PC-9 (cell line): ENCODE results near the gene CCNA2. TPM values are rescaled to one million over a fixed set of nuclear protein-coding genes. Genes with fewer than 3 reads are reported as not detected.

Source experiments
- BruUV-seq: library from RNA; stranded (reverse); fragments of 400-500 nt; replicated peaks from 2 replicates; lab custom pipeline; 2021; lab: Mats Ljungman, UMichigan
- CTCF ChIA-PET: fragments of 300-600 bp; sonication (Branson Sonifier 250); formaldehyde crosslinking; loops from one replicate; lab custom pipeline; 2022; ENCODE audit warnings: antibody characterized with exemption; lab: Charles Lee
- POLR2A ChIA-PET: fragments of 300-600 bp; sonication (Branson Sonifier 250); formaldehyde crosslinking; loops from one replicate; lab custom pipeline; 2022; ENCODE audit warnings: antibody characterized with exemption; ENCODE audit not compliant: unreplicated experiment; lab: Charles Lee
- DNase-seq, 2 experiments: peaks; one replicate each; pipeline versions ENCODE4 v3.0.0 to v3.0.0-alpha.2; 2015 to 2022; ENCODE audit warnings: mixed read lengths in 1 of 2
- H2AFZ ChIP-seq: fragments of 200-600 bp; sonication (generic); 2 replicates; pipeline ENCODE4 v1.8.1; 2017; ENCODE audit warnings: antibody characterized with exemption
- H3F3A ChIP-seq: fragments of 200-600 bp; sonication (generic); 2 replicates; pipeline ENCODE4 v1.8.1; 2017; ENCODE audit warnings: antibody characterized with exemption, mild to moderate bottlenecking, low read depth; ENCODE audit not compliant: insufficient read depth
- H3K27ac ChIP-seq: fragments of 200-600 bp; sonication (generic); 2 replicates; pipeline ENCODE4 v1.6.1; 2016; ENCODE audit warnings: mixed run types
- H3K27me3 ChIP-seq: fragments of 200-600 bp; sonication (generic); 2 replicates; pipeline ENCODE4 v1.6.1; 2016; ENCODE audit warnings: low read depth, mixed run types; ENCODE audit not compliant: insufficient read depth
- H3K36me3 ChIP-seq: fragments of 200-600 bp; sonication (generic); 2 replicates; pipeline ENCODE4 v1.6.1; 2016; ENCODE audit warnings: low read depth, mixed run types
- H3K4me1 ChIP-seq: fragments of 200-600 bp; sonication (generic); replicated peaks from 2 replicates; pipeline ENCODE4 v1.6.1; 2016; ENCODE audit warnings: mixed run types; ENCODE audit not compliant: insufficient read depth
- H3K4me2 ChIP-seq: fragments of 200-600 bp; sonication (generic); 2 replicates; pipeline ENCODE4 v1.6.1; 2017; ENCODE audit warnings: mixed run types
- H3K4me3 ChIP-seq: fragments of 200-600 bp; sonication (generic); 2 replicates; pipeline ENCODE4 v1.6.1; 2016; ENCODE audit warnings: mixed run types
- H3K79me2 ChIP-seq: fragments of 200-600 bp; sonication (generic); 2 replicates; pipeline ENCODE4 v1.6.1; 2017; ENCODE audit warnings: low read depth, mixed run types
- H3K9me2 ChIP-seq: fragments of 200-600 bp; sonication (generic); 2 replicates; pipeline ENCODE4 v1.8.1; 2017; ENCODE audit warnings: mild to moderate bottlenecking; ENCODE audit not compliant: insufficient read depth
- H3K9me3 ChIP-seq: fragments of 200-600 bp; sonication (generic); 2 replicates; pipeline ENCODE4 v1.8.1; 2016; ENCODE audit warnings: low read depth; ENCODE audit not compliant: insufficient read depth
- H4K20me1 ChIP-seq: fragments of 200-600 bp; sonication (generic); 2 replicates; pipeline ENCODE4 v1.8.1; 2017; ENCODE audit not compliant: insufficient read depth
- CTCF ChIP-seq: fragments of 200-600 bp; sonication (generic); conservative IDR thresholded peaks from 2 replicates; pipeline ENCODE4 v1.6.1; 2017; ENCODE audit warnings: mixed run types, antibody characterized with exemption, mild to moderate bottlenecking, moderate library complexity
- EZH2 ChIP-seq: fragments of 200-600 bp; sonication (generic); IDR thresholded peaks from 2 replicates; pipeline ENCODE4 v1.8.0; 2017; ENCODE audit warnings: antibody characterized with exemption, low read depth
- intact Hi-C: fragments of 100-400 bp; cut with micrococcal nuclease; formaldehyde crosslinking; loops from one replicate; pipeline ENCODE4 v1.10.0; 2022; ENCODE audit not compliant: unreplicated experiment
- total RNA-seq: library from RNA; stranded (reverse); gene quantifications from 2 replicates; pipeline ENCODE4 v1.2.3, GENCODE V29; 2021

Gene CCNA2
- total RNA-seq, 1 experiment from 2014 or later, result 70.7 TPM

GRCh38 chr4:121811122-121811521 lies 12.6 kb downstream of the CCNA2 start:
- H2AFZ ChIP-seq, result no peak overlapping the region
- ChIA-PET POLR2A (no interaction called here), CTCF (no interaction called here)

GRCh38 chr4:121806411-121806810 lies 17.3 kb downstream of the CCNA2 start:
- Histone ChIP-seq H3K9me3 (no peaks in the 10 kb centered on the region), H3K4me2 (no peak overlapping the region), H3K4me1 (peaks cover 9% of the 10 kb centered on the region), H3K9me2 (no peaks in the 10 kb centered on the region), H3F3A (no peaks in the 10 kb centered on the region), H3K27me3 (no peaks in the 10 kb centered on the region), H4K20me1 (no peaks in the 10 kb centered on the region), H3K36me3 (peaks cover 34% of the 10 kb centered on the region), H3K79me2 (peaks cover 17% of the 10 kb centered on the region), H3K4me3 (no peak overlapping the region), H2AFZ (no peak overlapping the region), H3K27ac (no peak overlapping the region)
- intact Hi-C loops, result no loop called here
- no TSS peak for BruUV-seq
- CTCF ChIA-PET, result no interaction called here
- TF ChIP-seq CTCF, result no peak
- no peak for TF ChIP-seq EZH2
- no peak for DNase-seq
- POLR2A ChIA-PET, result no interaction called here

More at GRCh38 chr4:121811122-121811521, 12.6 kb downstream of the CCNA2 start:
- Histone ChIP-seq H3K4me1 (no peaks in the 10 kb centered on the region), H3K79me2 (no peaks in the 10 kb centered on the region), H3K4me2 (no peak overlapping the region), H3K4me3 (no peak overlapping the region), H3K9me2 (no peaks in the 10 kb centered on the region), H3K9me3 (no peaks in the 10 kb centered on the region), H3K27me3 (no peaks in the 10 kb centered on the region), H4K20me1 (no peaks in the 10 kb centered on the region), H3F3A (peaks cover 39% of the 10 kb centered on the region; the same call in 1 of the 2 replicates), H3K36me3 (peaks cover 34% of the 10 kb centered on the region), H3K27ac (no peak overlapping the region)
- TF ChIP-seq EZH2, result no peak
- no peak for TF ChIP-seq CTCF
- DNase-seq, result no peak
- BruUV-seq, result no TSS peak
- intact Hi-C loops, result no loop called here

GRCh38 chr4:121801715-121802075 lies 22.0 kb downstream of the CCNA2 start:
- DNase-seq, result no peak
- H3F3A ChIP-seq, result no peaks in the 10 kb centered on the region
- BruUV-seq, result no TSS peak
- peak overlapping the region; percentile 89 for H3K4me2 ChIP-seq
- H3K27ac ChIP-seq, result peak overlapping the region; percentile 62
- H3K36me3 ChIP-seq, result peaks cover 14% of the 10 kb centered on the region; the same call in 1 of the 2 replicates
- H3K79me2 ChIP-seq, result peaks cover 19% of the 10 kb centered on the region
- peak overlapping the region; percentile 99 for H2AFZ ChIP-seq
- TF ChIP-seq EZH2, result no peak
- no peak for TF ChIP-seq CTCF
- H3K9me3 ChIP-seq, result no peaks in the 10 kb centered on the region
- no peaks in the 10 kb centered on the region for H3K27me3 ChIP-seq
- H3K9me2 ChIP-seq, result no peaks in the 10 kb centered on the region
- CTCF ChIA-PET, result no interaction called here
- H3K4me1 ChIP-seq, result peaks cover 18% of the 10 kb centered on the region
- intact Hi-C loops, result loop anchor here (1.0 to 5.0 kb wide), 2 partner anchors 22 to 104 kb away; partner anchors contain the start of genes ANXA5 and CCNA2
- POLR2A ChIA-PET, result interaction anchor here (0.7 kb wide), 1 partner anchor 641 kb away, joined by 4 read pairs; no protein-coding TSS in a partner anchor
- H3K4me3 ChIP-seq, result peak overlapping the region; percentile 87
- no peaks in the 10 kb centered on the region for H4K20me1 ChIP-seq
